Measurements from ENCODE around the gene ARMH1.
A peak's percentile ranks its signal among the peaks of the same experiment; 100 is the strongest.
"Not testable (repeated sequence)": the region's sequence is repeated elsewhere in the genome, so short reads cannot be mapped to it uniquely, and the experiment has no call there.

The ARMH1 gene

GRCh38 chr1:44721485-44722361, 47.2 kb downstream of the ARMH1 start:
- DNase-seq (ENCODE audit: low read depth, low spot score), result no peak

- no peak for DNase-seq (ENCODE audit: low read depth, low spot score)
These were observed 48.5 kb downstream of the ARMH1 start for GRCh38 chr1:44723064-44723463.

GRCh38 chr1:44723496-44724295, 49.2 kb downstream of the ARMH1 start:
- no peak for DNase-seq (ENCODE audit: low read depth, low spot score)

GRCh38 chr1:44724296-44724954, 49.9 kb downstream of the ARMH1 start:
- DNase-seq (ENCODE audit: low read depth, low spot score), result no peak

- DNase-seq (ENCODE audit: low read depth, low spot score), result no peak
These were observed 50.6 kb downstream of the ARMH1 start for GRCh38 chr1:44724955-44725698.

GRCh38 chr1:44730741-44731512, 56.4 kb downstream of the ARMH1 start, which contains the start of gene RNU5D-1:
Gene RNU5D-1, minus strand, starts transcription at chr1:44731170.
- DNase-seq (ENCODE audit: low read depth, low spot score), result peak; percentile 95

- DNase-seq (ENCODE audit: low read depth, low spot score), result no peak
These were observed 58.9 kb downstream of the ARMH1 start for GRCh38 chr1:44733365-44733764.

- no peak for DNase-seq (ENCODE audit: low read depth, low spot score)
These were observed 59.3 kb downstream of the ARMH1 start for GRCh38 chr1:44733784-44734183.

GRCh38 chr1:44735992-44736391, 61.5 kb downstream of the ARMH1 start:
- DNase-seq (ENCODE audit: low read depth, low spot score), result no peak

GRCh38 chr1:44738953-44739306, 64.4 kb downstream of the ARMH1 start:
- DNase-seq (ENCODE audit: low read depth, low spot score), result not testable (repeated sequence)

- DNase-seq (ENCODE audit: low read depth, low spot score), result peak; percentile 96
These were observed 65.0 kb downstream of the ARMH1 start, which contains the start of gene KIF2C for GRCh38 chr1:44739307-44740178. Gene KIF2C, plus strand, starts transcription at chr1:44739837. Its CDS starts 96 bp downstream, at chr1:44739933.

- DNase-seq (ENCODE audit: low read depth, low spot score), result no peak
These were observed 65.7 kb downstream of the ARMH1 start for GRCh38 chr1:44740179-44740617.

- no peak for DNase-seq (ENCODE audit: low read depth, low spot score)
These were observed 68.7 kb downstream of the ARMH1 start for GRCh38 chr1:44743211-44743610.

- no peak for DNase-seq (ENCODE audit: low read depth, low spot score)
These were observed 73.4 kb downstream of the ARMH1 start for GRCh38 chr1:44747878-44748277.

- DNase-seq (ENCODE audit: low read depth, low spot score), result no peak
These were observed 82.9 kb downstream of the ARMH1 start for GRCh38 chr1:44757420-44757819.

- no peak for DNase-seq (ENCODE audit: low read depth, low spot score)
These were observed 84.6 kb downstream of the ARMH1 start for GRCh38 chr1:44759077-44759476.

GRCh38 chr1:44760876-44761275, 86.4 kb downstream of the ARMH1 start:
- DNase-seq (ENCODE audit: low read depth, low spot score), result no peak

GRCh38 chr1:44766421-44766820, 91.9 kb downstream of the ARMH1 start:
- not testable (repeated sequence) for DNase-seq (ENCODE audit: low read depth, low spot score)

Measured in smooth muscle cell of the brain vasculature (primary cell).